Motor neuron (in vitro differentiated cells): ENCODE results near the gene SART1. TPM values are rescaled to one million over a fixed set of nuclear protein-coding genes. Genes with fewer than 3 reads are reported as not detected.

Experiments
- ATAC-seq, 8 experiments: fragments of 200-7000 bp; cut with Tn5 transposase; replicated peaks in 6 of 8; 2 replicates each; pipeline ENCODE4 v1.8.0; 2021; ENCODE audit warnings: mild to moderate bottlenecking in 8 of 8, moderate library complexity in 8 of 8
- H3K27ac ChIP-seq, 2 donors: fragments of 250-450 bp; sonication (Bioruptor Pico); 2 replicates each; pipeline ENCODE4 v1.9.0; 2021; ENCODE audit warnings: antibody characterized with exemption in 2 of 2, mild to moderate bottlenecking in 2 of 2, moderate library complexity in 1 of 2
- H3K4me1 ChIP-seq, 2 donors: fragments of 250-450 bp; sonication (Bioruptor Pico); replicated peaks in 1 of 2; 2 replicates each; pipeline ENCODE4 v1.6.1; 2021; ENCODE audit warnings: antibody characterized with exemption in 2 of 2, mild to moderate bottlenecking in 2 of 2, moderate library complexity in 1 of 2
- H3K4me3 ChIP-seq, 5 donors: fragments of 250-450 bp; sonication (Bioruptor Pico); 2 replicates each; pipeline ENCODE4 v1.9.0; 2021; ENCODE audit warnings: antibody characterized with exemption in 5 of 5, mild to moderate bottlenecking in 5 of 5, moderate library complexity in 4 of 5
- WGBS, 10 experiments: fragments of 450-650 bp; shearing (Covaris generic); methylation state at CpG; one replicate each; pipeline ENCODE4 v1.0.0; 2022; 5-methylcytosine and 5-hydroxymethylcytosine counted together
- in situ Hi-C, 9 experiments: fragments of 400-800 bp; cut with MboI; loops; one replicate each; pipeline ENCODE4 v1.15.0; 2021; ENCODE audit warnings: low sequenced_read_pairs in 9 of 9, low pct_unique_long_range_greater_than_20kb in 2 of 9; ENCODE audit not compliant: unreplicated experiment in 9 of 9
- total RNA-seq, 8 experiments: library from RNA; unstranded; fragments of 300-600 nt; gene quantifications; 2 replicates each; pipeline versions ENCODE4 v1.2.3 to v1.2.4, GENCODE V29; 2022

The SART1 gene
- total RNA-seq, 8 experiments from 2014 or later = 26.6 to 65.4 (median 45.5) TPM

GRCh38 chr11:65958774-65959420 lies 2.6 kb upstream of the SART1 start:
- in situ Hi-C loops = no loop called here
- Histone ChIP-seq H3K27ac (no peak overlapping the region), H3K4me1 (peaks cover 11 to 17% of the 10 kb centered on the region in 2 donors), H3K4me3 (no peak overlapping the region)
- no peak for ATAC-seq
- WGBS, 10 experiments = 20 to 81% (median 65%) methylated on average over 1 to 3 of the region's 17 CpGs; no CpG with 5 or more reads in 4 of the 10 experiments

GRCh38 chr11:65960824-65961266 lies 689 bp upstream of the SART1 start:
- H3K4me1 ChIP-seq = peaks cover 11 to 17% of the 10 kb centered on the region in 2 donors
- peak overlapping the region; percentile 85 to 99 (median 93) for H3K4me3 ChIP-seq
- in situ Hi-C loops = no loop called here
- peak overlapping the region; percentile 83 to 99 for H3K27ac ChIP-seq
- WGBS, 10 experiments = 0 to 90% (median 21%) methylated on average over 1 to 8 of the region's 16 CpGs; no CpG with 5 or more reads in 5 of the 10 experiments
- ATAC-seq = peak in 2 of 8 experiments; percentile 4 to 11

DNA sequence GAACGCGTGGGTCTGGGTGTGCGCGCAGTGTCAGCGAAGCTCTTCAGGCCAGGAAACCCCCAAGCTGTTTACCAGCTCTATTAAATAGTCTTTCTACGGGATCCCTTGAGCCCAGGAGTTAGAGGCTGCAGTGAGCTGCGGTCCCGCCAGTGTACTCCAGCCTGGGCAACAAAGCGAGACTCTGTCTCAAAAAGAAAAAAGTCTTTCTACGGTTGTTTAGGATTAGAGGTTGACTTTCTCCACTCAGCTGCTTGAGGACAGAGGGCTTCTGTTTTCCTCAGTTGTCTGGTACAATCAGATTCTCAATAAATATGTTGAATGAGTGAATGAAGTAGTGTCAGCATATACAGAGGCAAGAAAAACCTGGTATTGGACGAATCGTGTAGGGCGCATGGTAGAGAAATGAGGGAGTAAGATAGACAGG lies 619 bp downstream of the SART1 start:
- Histone ChIP-seq H3K4me3 (peak overlapping the region; percentile 85 to 99 (median 93)), H3K27ac (peak overlapping the region; percentile 94 to 99)
- 0 to 100% (median 9%) methylated on average over 1 to 8 of the region's 13 CpGs; no CpG with 5 or more reads in 3 of the 10 experiments for WGBS, 10 experiments

GRCh38 chr11:65964906-65965305 lies 3.4 kb downstream of the SART1 start:
- 40 to 100% (median 60%) methylated on average over 1 to 2 of the region's 10 CpGs; no CpG with 5 or more reads in 7 of the 10 experiments for WGBS, 10 experiments
- in situ Hi-C loops = no loop called here
- Histone ChIP-seq H3K4me3 (no peak overlapping the region), H3K4me1 (peaks cover 11 to 17% of the 10 kb centered on the region in 2 donors), H3K27ac (no peak overlapping the region)
- ATAC-seq = no peak

More for the DNA sequence above, 619 bp downstream of the SART1 start:
- H3K4me1 ChIP-seq = peaks cover 11 to 17% of the 10 kb centered on the region in 2 donors
- in situ Hi-C loops = no loop called here
- ATAC-seq = peak in 3 of 8 experiments; percentile 2 to 11 (median 5)

DNA sequence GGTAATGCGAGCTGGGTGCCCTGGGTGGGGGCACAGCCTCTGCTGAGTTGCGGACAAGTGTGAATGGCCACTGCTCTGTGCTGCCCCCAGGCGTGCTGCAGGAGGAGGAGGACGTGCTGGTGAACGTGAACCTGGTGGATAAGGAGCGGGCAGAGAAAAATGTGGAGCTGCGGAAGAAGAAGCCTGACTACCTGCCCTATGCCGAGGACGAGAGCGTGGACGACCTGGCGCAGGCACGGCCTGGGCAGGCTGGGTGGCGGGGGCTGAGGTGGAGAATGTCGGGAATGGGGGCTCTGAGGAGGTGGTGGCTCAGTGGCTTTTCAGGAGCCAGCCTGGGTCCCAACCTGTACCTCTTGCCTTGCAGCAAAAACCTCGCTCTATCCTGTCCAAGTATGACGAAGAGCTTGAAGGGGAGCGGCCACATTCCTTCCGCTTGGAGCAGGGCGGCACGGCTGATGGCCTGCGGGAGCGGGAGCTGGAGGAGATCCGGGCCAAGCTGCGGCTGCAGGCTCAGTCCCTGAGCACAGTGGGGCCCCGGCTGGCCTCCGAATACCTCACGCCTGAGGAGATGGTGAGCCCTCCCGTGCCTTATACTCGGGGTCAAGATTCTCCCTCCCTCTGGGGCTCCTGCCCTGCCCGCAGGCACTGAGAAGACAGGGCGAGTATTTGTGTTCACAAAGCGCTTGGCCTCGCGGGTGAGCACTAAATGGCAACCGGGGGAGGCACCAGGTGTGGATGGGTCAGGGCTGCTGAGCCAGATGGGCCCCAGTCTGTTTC lies 4.6 kb downstream of the SART1 start:
- in situ Hi-C loops = no loop called here
- H3K4me3 ChIP-seq = no peak overlapping the region
- no peak for ATAC-seq
- WGBS, 10 experiments = 87 to 100% (median 93%) methylated on average over 1 to 14 of the region's 36 CpGs; no CpG with 5 or more reads in 5 of the 10 experiments
- peaks cover 8 to 14% of the 10 kb centered on the region in 2 donors for H3K4me1 ChIP-seq
- no peak overlapping the region for H3K27ac ChIP-seq

DNA sequence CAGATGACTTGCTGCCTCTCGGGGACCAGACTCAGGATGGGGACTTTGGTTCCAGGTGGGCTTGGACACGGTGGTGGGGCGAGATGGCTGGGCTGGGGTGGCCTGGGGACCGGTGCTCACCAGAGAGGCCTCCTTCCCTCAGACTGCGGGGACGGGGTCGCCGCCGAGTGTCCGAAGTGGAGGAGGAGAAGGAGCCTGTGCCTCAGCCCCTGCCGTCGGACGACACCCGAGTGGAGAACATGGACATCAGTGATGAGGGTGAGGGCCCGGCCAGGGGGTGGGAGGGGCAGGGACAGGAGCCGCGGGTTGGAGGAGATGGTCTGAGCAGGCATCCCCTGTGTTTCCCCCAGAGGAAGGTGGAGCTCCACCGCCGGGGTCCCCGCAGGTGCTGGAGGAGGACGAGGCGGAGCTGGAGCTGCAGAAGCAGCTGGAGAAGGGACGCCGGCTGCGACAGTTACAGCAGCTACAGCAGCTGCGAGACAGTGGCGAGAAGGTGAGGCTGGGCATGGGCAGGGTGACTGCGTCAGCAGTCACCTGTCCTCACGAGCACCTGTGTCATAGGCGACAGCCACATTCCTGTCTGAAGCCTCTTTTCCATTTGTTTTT lies 5.9 kb downstream of the SART1 start:
- in situ Hi-C loops = no loop called here
- no peak overlapping the region for H3K4me3 ChIP-seq
- H3K4me1 ChIP-seq = peaks cover 7 to 12% of the 10 kb centered on the region in 2 donors
- peak in 2 of 8 experiments; percentile 8 to 15 for ATAC-seq
- 75 to 100% (median 95%) methylated on average over 2 to 14 of the region's 30 CpGs; no CpG with 5 or more reads in 3 of the 10 experiments for WGBS, 10 experiments
- H3K27ac ChIP-seq = no peak overlapping the region

GRCh38 chr11:65968600-65969482 lies 7.3 kb downstream of the SART1 start:
- H3K4me1 ChIP-seq = no peaks in the 10 kb centered on the region
- H3K4me3 ChIP-seq = no peak overlapping the region
- in situ Hi-C loops = no loop called here
- 73 to 100% (median 86%) methylated on average over 1 to 6 of the region's 15 CpGs; no CpG with 5 or more reads in 1 of the 10 experiments for WGBS, 10 experiments
- no peak overlapping the region for H3K27ac ChIP-seq
- no peak for ATAC-seq

DNA sequence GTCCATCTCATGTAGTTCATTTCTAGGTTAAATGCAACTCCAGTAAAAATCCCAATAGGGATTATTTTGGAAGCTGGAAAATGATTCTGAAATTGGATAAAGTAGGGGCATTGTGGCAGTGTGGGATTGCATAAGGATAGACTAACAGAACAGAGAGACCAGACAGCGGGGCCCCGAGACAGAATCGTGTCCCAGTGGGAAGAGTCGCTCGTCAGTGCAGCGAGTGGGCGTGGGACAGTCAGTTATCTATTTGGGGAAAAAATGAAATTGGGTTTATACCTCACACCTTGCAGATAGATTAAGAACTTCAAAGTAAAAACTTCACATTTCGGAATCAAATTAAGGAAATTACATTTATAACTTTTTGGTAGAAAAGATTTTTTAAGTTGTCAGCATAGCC lies 10.6 kb downstream of the SART1 start:
- Histone ChIP-seq H3K27ac (no peak overlapping the region), H3K4me3 (no peak overlapping the region), H3K4me1 (no peaks in the 10 kb centered on the region)
- ATAC-seq = no peak
- WGBS, 10 experiments = 90 to 100% (median 95%) methylated on average over 1 to 8 of the region's 8 CpGs; no CpG with 5 or more reads in 1 of the 10 experiments
- in situ Hi-C loops = no loop called here

DNA sequence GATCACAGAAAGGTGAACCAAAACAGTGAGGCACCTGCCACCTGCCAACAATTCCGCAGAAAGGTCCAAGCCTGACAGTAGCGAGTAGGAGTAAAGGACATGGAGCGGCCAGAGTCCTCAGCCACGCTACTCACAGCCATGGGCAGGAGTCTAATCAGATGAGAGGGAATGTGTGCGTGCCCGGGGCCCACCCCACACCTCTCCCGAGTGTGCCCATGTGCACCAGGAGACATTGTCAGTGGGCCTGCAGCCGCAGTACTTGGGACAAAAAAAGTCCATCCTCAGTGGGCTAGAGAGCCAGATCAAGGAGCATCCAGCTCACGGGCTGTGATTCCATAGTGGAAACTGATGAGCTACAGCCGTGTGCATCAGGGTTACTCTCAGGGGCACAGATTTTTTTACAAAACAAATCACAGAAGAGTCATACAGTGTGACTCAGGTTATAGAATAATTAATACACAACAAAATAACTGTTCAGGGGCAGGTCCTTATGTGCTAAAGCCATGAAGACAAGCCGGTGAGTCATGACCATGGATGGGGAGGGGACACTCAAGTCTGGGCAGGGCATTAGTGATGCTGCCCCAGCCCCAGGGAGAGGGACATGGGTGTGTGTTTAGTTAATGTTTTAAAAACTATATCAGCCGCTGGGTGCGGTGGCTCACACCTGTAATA lies 12.0 kb downstream of the SART1 start:
- peak in 6 of 8 experiments; percentile 20 to 98 (median 58) for ATAC-seq
- in situ Hi-C loops = no loop called here
- Histone ChIP-seq H3K4me3 (no peak overlapping the region), H3K4me1 (no peaks in the 10 kb centered on the region), H3K27ac (no peak overlapping the region)
- whole genome bisulfite sequencing, 10 experiments = 0 to 100% (median 84%) methylated on average over 1 to 9 of the region's 13 CpGs; no CpG with 5 or more reads in 2 of the 10 experiments

DNA sequence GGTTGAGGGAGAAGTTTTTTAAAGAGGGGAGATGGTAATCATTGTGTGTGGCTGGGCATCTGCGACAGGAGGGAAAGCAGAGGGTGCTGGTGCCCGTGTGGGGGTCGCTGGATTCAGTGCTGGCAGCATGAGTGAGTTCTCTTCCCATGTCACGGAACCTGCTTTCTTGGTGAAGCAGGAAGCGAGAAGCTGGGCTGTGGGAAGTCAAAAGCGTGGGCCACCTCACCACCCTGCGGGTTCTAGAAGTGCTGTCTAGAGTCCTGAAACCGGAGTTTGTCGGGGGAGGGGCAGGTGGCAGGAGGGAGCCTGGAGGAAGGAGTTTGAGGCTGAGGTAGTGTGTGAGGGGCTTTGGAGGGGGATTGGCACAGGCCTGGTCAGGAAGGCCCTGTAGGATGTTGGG lies 14.2 kb downstream of the SART1 start:
- in situ Hi-C loops = loop anchor here in 4 of 9 experiments (25.0 kb wide), 2 partner anchors 88 to 263 kb away; partner anchors contain the start of genes KAT5 (in 3 of the 4), RNASEH2C (in 3 of the 4), CCDC85B (in 1 of the 4) and CTSW (in 1 of the 4)
- Histone ChIP-seq H3K27ac (no peak overlapping the region), H3K4me3 (no peak overlapping the region), H3K4me1 (no peaks in the 10 kb centered on the region)
- 80 to 100% (median 100%) methylated on average over 1 to 7 of the region's 9 CpGs; no CpG with 5 or more reads in 5 of the 10 experiments for WGBS, 10 experiments
- no peak for ATAC-seq

GRCh38 chr11:65976216-65977176 lies 15.0 kb downstream of the SART1 start:
- in situ Hi-C loops = loop anchor here in 4 of 9 experiments (25.0 kb wide), 2 partner anchors 89 to 264 kb away; partner anchors contain the start of genes KAT5 (in 3 of the 4), RNASEH2C (in 3 of the 4), CCDC85B (in 1 of the 4) and CTSW (in 1 of the 4)
- 50 to 100% (median 92%) methylated on average over 1 to 13 of the region's 43 CpGs; no CpG with 5 or more reads in 3 of the 10 experiments for WGBS, 10 experiments
- ATAC-seq = no peak
- Histone ChIP-seq H3K27ac (no peak overlapping the region), H3K4me3 (no peak overlapping the region), H3K4me1 (no peaks in the 10 kb centered on the region)
